ENCODE data around the gene TMEM106B. TPM values are rescaled to one million over a fixed set of nuclear protein-coding genes. Genes with fewer than 3 reads are reported as not detected.

TMEM106B gene
- total RNA-seq, 2 donors from 2014 or later, result 43.3 to 48.2 TPM

DNA sequence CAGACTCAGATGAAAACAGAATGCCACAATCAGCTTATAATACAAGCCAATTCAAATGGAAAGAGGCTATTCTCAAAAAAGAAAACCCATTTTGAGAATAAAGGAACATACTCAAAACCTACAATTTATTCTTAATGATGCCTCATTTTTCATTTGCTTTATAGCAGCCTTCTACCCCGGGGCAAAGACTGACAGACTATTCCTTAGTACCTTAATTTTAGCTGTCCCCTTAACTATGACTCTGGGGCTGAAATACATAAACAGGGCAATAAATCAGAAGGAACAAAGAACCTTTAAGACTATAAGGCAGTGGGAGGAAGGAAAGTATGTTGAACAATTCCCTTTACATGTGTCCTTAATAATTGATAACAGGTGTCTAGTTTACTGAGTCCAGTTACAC is 76.8 kb downstream of the TMEM106B start:
- intact Hi-C loops (cut with DNase I), result no loop called here
- ATAC-seq, result no peak
- no peak for DNase-seq

- intact Hi-C loops (cut with DNase I), result no loop called here
- no peak for ATAC-seq
Observed at GRCh38 chr7:12289996-12290395, 78.9 kb downstream of the TMEM106B start.

GRCh38 chr7:12290761-12291160 is 79.7 kb downstream of the TMEM106B start:
- no peak for ATAC-seq
- no peak for DNase-seq

More at GRCh38 chr7:12289996-12290395, 78.9 kb downstream of the TMEM106B start:
- DNase-seq, result no peak

GRCh38 chr7:12291870-12292269 is 80.8 kb downstream of the TMEM106B start:
- intact Hi-C loops (cut with DNase I), result no loop called here
- ATAC-seq, result no peak

More at GRCh38 chr7:12290761-12291160, 79.7 kb downstream of the TMEM106B start:
- intact Hi-C loops (cut with DNase I), result no loop called here

More at GRCh38 chr7:12291870-12292269, 80.8 kb downstream of the TMEM106B start:
- DNase-seq, result no peak

Other genes with a start within 250 kb of the TMEM106B start
- 1 to 10 TPM; 7.3 to 8.8 TPM for gene VWDE, start 192.6 kb downstream of the TMEM106B start, total RNA-seq